GM23338 (cell line): ENCODE measurements around the gene AADAC. TPM values are rescaled to one million over a fixed set of nuclear protein-coding genes. Genes with fewer than 3 reads are reported as not detected.
"Not testable (repeated sequence)": the region's sequence is repeated elsewhere in the genome, so short reads cannot be mapped to it uniquely, and the experiment has no call there.

Experiments
- ATAC-seq: fragments of 200-7000 bp; cut with Tn5 transposase; 3 replicates; pipeline ENCODE4 v1.9.1; 2020
- DNase-seq: peaks from one replicate; pipeline ENCODE4 v3.0.0-alpha.2; 2015; ENCODE audit warnings: low spot score
- H2AFZ ChIP-seq: fragments of 200-600 bp; sonication (generic); 2 replicates; pipeline ENCODE4 v1.8.0; 2016; ENCODE audit warnings: antibody characterized with exemption, mild to moderate bottlenecking, moderate library complexity
- H3F3A ChIP-seq: fragments of 200-600 bp; sonication (generic); replicated peaks from 2 replicates; pipeline ENCODE4 v1.8.0; 2017; ENCODE audit warnings: antibody characterized with exemption, mixed run types, low read depth
- H3K27ac ChIP-seq: fragments of 200-600 bp; sonication (generic); 2 replicates; pipeline ENCODE4 v1.6.1; 2016; ENCODE audit warnings: low read depth
- H3K27me3 ChIP-seq: fragments of 200-600 bp; sonication (generic); 2 replicates; pipeline ENCODE4 v1.8.0; 2016; ENCODE audit warnings: mild to moderate bottlenecking, mixed run types, moderate library complexity; ENCODE audit not compliant: insufficient read depth
- H3K36me3 ChIP-seq: fragments of 200-600 bp; sonication (generic); 2 replicates; pipeline ENCODE4 v1.8.0; 2016; ENCODE audit warnings: mild to moderate bottlenecking; ENCODE audit not compliant: insufficient read depth
- H3K4me1 ChIP-seq: fragments of 200-600 bp; sonication (generic); 2 replicates; pipeline ENCODE4 v1.8.0; 2016; ENCODE audit warnings: mild to moderate bottlenecking, moderate library complexity; ENCODE audit not compliant: insufficient read depth
- H3K4me2 ChIP-seq: fragments of 200-600 bp; sonication (generic); 2 replicates; pipeline ENCODE4 v1.7.1; 2017; ENCODE audit warnings: mixed run types
- H3K4me3 ChIP-seq: fragments of 200-600 bp; sonication (generic); 2 replicates; pipeline ENCODE4 v1.6.1; 2016; ENCODE audit warnings: mixed run types
- H3K79me2 ChIP-seq: fragments of 200-600 bp; sonication (generic); replicated peaks from 2 replicates; pipeline ENCODE4 v1.8.0; 2017; ENCODE audit warnings: mild to moderate bottlenecking; ENCODE audit not compliant: insufficient read depth
- H3K9me2 ChIP-seq: fragments of 200-600 bp; sonication (generic); 2 replicates; pipeline ENCODE4 v1.8.0; 2017; ENCODE audit not compliant: insufficient read depth
- H4K20me1 ChIP-seq: fragments of 200-600 bp; sonication (generic); replicated peaks from 2 replicates; pipeline ENCODE4 v1.8.0; 2017; ENCODE audit warnings: mild to moderate bottlenecking; ENCODE audit not compliant: insufficient read depth
- H3K27ac Mint-ChIP-seq: 2 replicates; pipeline ENCODE4 v1.8.0; 2020; ENCODE audit warnings: inconsistent platforms, mild to moderate bottlenecking, moderate library complexity, mixed read lengths
- H3K27me3 Mint-ChIP-seq: 3 replicates; pipeline ENCODE4 v1.8.0; 2022; ENCODE audit warnings: low read depth, mild to moderate bottlenecking, moderate library complexity, mixed read lengths, inconsistent platforms; ENCODE audit not compliant: insufficient read depth, poor library complexity
- H3K36me3 Mint-ChIP-seq: 3 replicates; pipeline ENCODE4 v1.8.0; 2021; ENCODE audit warnings: low read depth, mild to moderate bottlenecking, inconsistent platforms, moderate library complexity, mixed read lengths
- H3K4me1 Mint-ChIP-seq: 3 replicates; pipeline ENCODE4 v1.8.0; 2020; ENCODE audit warnings: mild to moderate bottlenecking, inconsistent platforms, mixed read lengths
- H3K4me3 Mint-ChIP-seq: 3 replicates; pipeline ENCODE4 v1.8.0; 2021; ENCODE audit warnings: moderate library complexity, mild to moderate bottlenecking, inconsistent platforms, mixed read lengths
- H3K9me3 Mint-ChIP-seq: 3 replicates; pipeline ENCODE4 v1.8.0; 2020; ENCODE audit warnings: moderate library complexity, mild to moderate bottlenecking, inconsistent platforms, mixed read lengths
- ETS1 ChIP-seq: IDR thresholded peaks from 2 replicates; pipeline ENCODE4 v1.6.1; 2016; ENCODE audit warnings: antibody characterized with exemption
- JUNB ChIP-seq: IDR thresholded peaks from one replicate; pipeline ENCODE4 v1.6.1; 2016; ENCODE audit warnings: antibody characterized with exemption; ENCODE audit not compliant: unreplicated experiment
- STAT1 ChIP-seq: IDR thresholded peaks from one replicate; pipeline ENCODE4 v1.6.1; 2016; ENCODE audit warnings: antibody characterized with exemption; ENCODE audit not compliant: unreplicated experiment
- polyA plus RNA-seq: library from polyadenylated mRNA; unstranded; fragments of >200 nt; fragmentation: Nextera tagmentation; extraction: Ambion mirVana; gene quantifications from 2 replicates; pipeline ENCODE4 v1.2.1, GENCODE V29; 2016
- total RNA-seq: library from RNA; depleted of rRNA; stranded (reverse); fragments of >200 nt; shearing (Covaris generic); gene quantifications from 2 replicates; pipeline ENCODE4 v1.2.3, GENCODE V29; 2014
- TF ChIP-seq, protein P1 (sequence below): fragments of 250-450 bp; sonication (Bioruptor Pico); IDR thresholded peaks from 2 replicates; pipeline ENCODE4 v1.5.0; 2020; ENCODE audit warnings: mild to moderate bottlenecking, moderate library complexity
- TF ChIP-seq, protein P2 (sequence below): IDR thresholded peaks from one replicate; pipeline ENCODE4 v1.6.1; 2018; ENCODE audit warnings: antibody characterized with exemption; ENCODE audit not compliant: unreplicated experiment

The AADAC gene
- total and polyA plus RNA-seq, 2 experiments from 2014 or later: not detected

GRCh38 chr3:151806838-151807237 is 7.1 kb upstream of the AADAC start:
- TF ChIP-seq, protein P1, sequence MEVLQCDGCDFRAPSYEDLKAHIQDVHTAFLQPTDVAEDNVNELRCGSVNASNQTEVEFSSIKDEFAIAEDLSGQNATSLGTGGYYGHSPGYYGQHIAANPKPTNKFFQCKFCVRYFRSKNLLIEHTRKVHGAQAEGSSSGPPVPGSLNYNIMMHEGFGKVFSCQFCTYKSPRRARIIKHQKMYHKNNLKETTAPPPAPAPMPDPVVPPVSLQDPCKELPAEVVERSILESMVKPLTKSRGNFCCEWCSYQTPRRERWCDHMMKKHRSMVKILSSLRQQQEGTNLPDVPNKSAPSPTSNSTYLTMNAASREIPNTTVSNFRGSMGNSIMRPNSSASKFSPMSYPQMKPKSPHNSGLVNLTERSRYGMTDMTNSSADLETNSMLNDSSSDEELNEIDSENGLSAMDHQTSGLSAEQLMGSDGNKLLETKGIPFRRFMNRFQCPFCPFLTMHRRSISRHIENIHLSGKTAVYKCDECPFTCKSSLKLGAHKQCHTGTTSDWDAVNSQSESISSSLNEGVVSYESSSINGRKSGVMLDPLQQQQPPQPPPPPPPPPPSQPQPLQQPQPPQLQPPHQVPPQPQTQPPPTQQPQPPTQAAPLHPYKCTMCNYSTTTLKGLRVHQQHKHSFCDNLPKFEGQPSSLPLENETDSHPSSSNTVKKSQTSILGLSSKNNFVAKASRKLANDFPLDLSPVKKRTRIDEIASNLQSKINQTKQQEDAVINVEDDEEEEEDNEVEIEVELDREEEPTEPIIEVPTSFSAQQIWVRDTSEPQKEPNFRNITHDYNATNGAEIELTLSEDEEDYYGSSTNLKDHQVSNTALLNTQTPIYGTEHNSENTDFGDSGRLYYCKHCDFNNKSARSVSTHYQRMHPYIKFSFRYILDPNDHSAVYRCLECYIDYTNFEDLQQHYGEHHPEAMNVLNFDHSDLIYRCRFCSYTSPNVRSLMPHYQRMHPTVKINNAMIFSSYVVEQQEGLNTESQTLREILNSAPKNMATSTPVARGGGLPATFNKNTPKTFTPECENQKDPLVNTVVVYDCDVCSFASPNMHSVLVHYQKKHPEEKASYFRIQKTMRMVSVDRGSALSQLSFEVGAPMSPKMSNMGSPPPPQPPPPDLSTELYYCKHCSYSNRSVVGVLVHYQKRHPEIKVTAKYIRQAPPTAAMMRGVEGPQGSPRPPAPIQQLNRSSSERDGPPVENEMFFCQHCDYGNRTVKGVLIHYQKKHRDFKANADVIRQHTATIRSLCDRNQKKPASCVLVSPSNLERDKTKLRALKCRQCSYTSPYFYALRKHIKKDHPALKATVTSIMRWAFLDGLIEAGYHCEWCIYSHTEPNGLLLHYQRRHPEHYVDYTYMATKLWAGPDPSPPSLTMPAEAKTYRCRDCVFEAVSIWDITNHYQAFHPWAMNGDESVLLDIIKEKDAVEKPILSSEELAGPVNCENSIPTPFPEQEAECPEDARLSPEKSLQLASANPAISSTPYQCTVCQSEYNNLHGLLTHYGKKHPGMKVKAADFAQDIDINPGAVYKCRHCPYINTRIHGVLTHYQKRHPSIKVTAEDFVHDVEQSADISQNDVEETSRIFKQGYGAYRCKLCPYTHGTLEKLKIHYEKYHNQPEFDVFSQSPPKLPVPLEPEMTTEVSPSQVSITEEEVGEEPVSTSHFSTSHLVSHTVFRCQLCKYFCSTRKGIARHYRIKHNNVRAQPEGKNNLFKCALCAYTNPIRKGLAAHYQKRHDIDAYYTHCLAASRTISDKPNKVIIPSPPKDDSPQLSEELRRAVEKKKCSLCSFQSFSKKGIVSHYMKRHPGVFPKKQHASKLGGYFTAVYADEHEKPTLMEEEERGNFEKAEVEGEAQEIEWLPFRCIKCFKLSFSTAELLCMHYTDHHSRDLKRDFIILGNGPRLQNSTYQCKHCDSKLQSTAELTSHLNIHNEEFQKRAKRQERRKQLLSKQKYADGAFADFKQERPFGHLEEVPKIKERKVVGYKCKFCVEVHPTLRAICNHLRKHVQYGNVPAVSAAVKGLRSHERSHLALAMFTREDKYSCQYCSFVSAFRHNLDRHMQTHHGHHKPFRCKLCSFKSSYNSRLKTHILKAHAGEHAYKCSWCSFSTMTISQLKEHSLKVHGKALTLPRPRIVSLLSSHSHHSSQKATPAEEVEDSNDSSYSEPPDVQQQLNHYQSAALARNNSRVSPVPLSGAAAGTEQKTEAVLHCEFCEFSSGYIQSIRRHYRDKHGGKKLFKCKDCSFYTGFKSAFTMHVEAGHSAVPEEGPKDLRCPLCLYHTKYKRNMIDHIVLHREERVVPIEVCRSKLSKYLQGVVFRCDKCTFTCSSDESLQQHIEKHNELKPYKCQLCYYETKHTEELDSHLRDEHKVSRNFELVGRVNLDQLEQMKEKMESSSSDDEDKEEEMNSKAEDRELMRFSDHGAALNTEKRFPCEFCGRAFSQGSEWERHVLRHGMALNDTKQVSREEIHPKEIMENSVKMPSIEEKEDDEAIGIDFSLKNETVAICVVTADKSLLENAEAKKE (CRISPR knock-in tag): no peak
- TF ChIP-seq ETS1: no peak
- TF ChIP-seq, protein P2, sequence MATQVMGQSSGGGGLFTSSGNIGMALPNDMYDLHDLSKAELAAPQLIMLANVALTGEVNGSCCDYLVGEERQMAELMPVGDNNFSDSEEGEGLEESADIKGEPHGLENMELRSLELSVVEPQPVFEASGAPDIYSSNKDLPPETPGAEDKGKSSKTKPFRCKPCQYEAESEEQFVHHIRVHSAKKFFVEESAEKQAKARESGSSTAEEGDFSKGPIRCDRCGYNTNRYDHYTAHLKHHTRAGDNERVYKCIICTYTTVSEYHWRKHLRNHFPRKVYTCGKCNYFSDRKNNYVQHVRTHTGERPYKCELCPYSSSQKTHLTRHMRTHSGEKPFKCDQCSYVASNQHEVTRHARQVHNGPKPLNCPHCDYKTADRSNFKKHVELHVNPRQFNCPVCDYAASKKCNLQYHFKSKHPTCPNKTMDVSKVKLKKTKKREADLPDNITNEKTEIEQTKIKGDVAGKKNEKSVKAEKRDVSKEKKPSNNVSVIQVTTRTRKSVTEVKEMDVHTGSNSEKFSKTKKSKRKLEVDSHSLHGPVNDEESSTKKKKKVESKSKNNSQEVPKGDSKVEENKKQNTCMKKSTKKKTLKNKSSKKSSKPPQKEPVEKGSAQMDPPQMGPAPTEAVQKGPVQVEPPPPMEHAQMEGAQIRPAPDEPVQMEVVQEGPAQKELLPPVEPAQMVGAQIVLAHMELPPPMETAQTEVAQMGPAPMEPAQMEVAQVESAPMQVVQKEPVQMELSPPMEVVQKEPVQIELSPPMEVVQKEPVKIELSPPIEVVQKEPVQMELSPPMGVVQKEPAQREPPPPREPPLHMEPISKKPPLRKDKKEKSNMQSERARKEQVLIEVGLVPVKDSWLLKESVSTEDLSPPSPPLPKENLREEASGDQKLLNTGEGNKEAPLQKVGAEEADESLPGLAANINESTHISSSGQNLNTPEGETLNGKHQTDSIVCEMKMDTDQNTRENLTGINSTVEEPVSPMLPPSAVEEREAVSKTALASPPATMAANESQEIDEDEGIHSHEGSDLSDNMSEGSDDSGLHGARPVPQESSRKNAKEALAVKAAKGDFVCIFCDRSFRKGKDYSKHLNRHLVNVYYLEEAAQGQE: no peak
- TF ChIP-seq JUNB: no peak
- TF ChIP-seq STAT1: no peak
- Histone ChIP-seq H3F3A (no peaks in the 10 kb centered on the region), H3K27ac (no peak overlapping the region), H3K4me1 (no peaks in the 10 kb centered on the region), H3K27me3 (no peaks in the 10 kb centered on the region), H2AFZ (no peak overlapping the region), H3K4me3 (no peak overlapping the region), H3K9me2 (no peaks in the 10 kb centered on the region), H3K4me2 (no peak overlapping the region), H3K36me3 (no peaks in the 10 kb centered on the region), H3K79me2 (no peaks in the 10 kb centered on the region), H4K20me1 (no peaks in the 10 kb centered on the region)
- ATAC-seq: no peak
- H3K36me3 Mint-ChIP-seq: peaks cover 7% of the 10 kb centered on the region; the same call in 2 of the 3 replicates
- peaks cover 5% of the 10 kb centered on the region for H3K27me3 Mint-ChIP-seq
- no peak for DNase-seq
- H3K27ac Mint-ChIP-seq: no peak overlapping the region
- H3K9me3 Mint-ChIP-seq: peaks cover 20% of the 10 kb centered on the region
- H3K4me1 Mint-ChIP-seq: no peaks in the 10 kb centered on the region
- H3K4me3 Mint-ChIP-seq: no peak overlapping the region

GRCh38 chr3:151808926-151809325 is 5.0 kb upstream of the AADAC start:
- not testable (repeated sequence) for H3K4me1 Mint-ChIP-seq, H3K4me3 Mint-ChIP-seq, H3K36me3 ChIP-seq, H3F3A ChIP-seq, H4K20me1 ChIP-seq, H3K79me2 ChIP-seq, H3K27me3 Mint-ChIP-seq, H3K27ac Mint-ChIP-seq, H2AFZ ChIP-seq, H3K27ac ChIP-seq, H3K4me1 ChIP-seq, H3K4me3 ChIP-seq, H3K4me2 ChIP-seq, DNase-seq, H3K27me3 ChIP-seq, ATAC-seq, H3K36me3 Mint-ChIP-seq, H3K9me2 ChIP-seq
- peaks cover 20% of the 10 kb centered on the region for H3K9me3 Mint-ChIP-seq
